Neural progenitor cell (in vitro differentiated cells): ENCODE measurements around the gene CAMK1. TPM values are rescaled to one million over a fixed set of nuclear protein-coding genes. Genes with fewer than 3 reads are reported as not detected.

Source experiments
- DNase-seq: peaks from one replicate; pipeline ENCODE4 v3.0.0-alpha.2; 2016; ENCODE audit warnings: low spot score
- H2AFZ ChIP-seq: fragments of 200-600 bp; sonication (generic); replicated peaks from 2 replicates; pipeline ENCODE4 v1.6.1; 2016; ENCODE audit warnings: antibody characterized with exemption
- H3F3A ChIP-seq: fragments of 200-600 bp; sonication (generic); 2 replicates; pipeline ENCODE4 v1.6.1; 2016; ENCODE audit warnings: antibody characterized with exemption, low read depth
- H3K27ac ChIP-seq: fragments of 200-600 bp; sonication (generic); 2 replicates; pipeline ENCODE4 v1.5.1; 2016; ENCODE audit warnings: mild to moderate bottlenecking
- H3K27me3 ChIP-seq: fragments of 200-600 bp; sonication (generic); 2 replicates; pipeline ENCODE4 v1.6.1; 2016; ENCODE audit warnings: mild to moderate bottlenecking, moderate library complexity
- H3K36me3 ChIP-seq: fragments of 200-600 bp; sonication (generic); 2 replicates; pipeline ENCODE4 v1.5.1; 2016
- H3K4me1 ChIP-seq: fragments of 200-600 bp; sonication (generic); 2 replicates; pipeline ENCODE4 v1.6.1; 2016; ENCODE audit warnings: mixed run types
- H3K4me2 ChIP-seq: fragments of 200-600 bp; sonication (generic); 2 replicates; pipeline ENCODE4 v1.6.1; 2016
- H3K4me3 ChIP-seq: fragments of 200-600 bp; sonication (generic); 2 replicates; pipeline ENCODE4 v1.5.1; 2016
- H3K79me2 ChIP-seq: fragments of 200-600 bp; sonication (generic); 2 replicates; pipeline ENCODE4 v1.6.1; 2016; ENCODE audit warnings: low read depth
- H3K9ac ChIP-seq: fragments of 200-600 bp; sonication (generic); 2 replicates; pipeline ENCODE4 v1.6.1; 2016
- H3K9me3 ChIP-seq: fragments of 200-600 bp; sonication (generic); 2 replicates; pipeline ENCODE4 v1.5.1; 2016; ENCODE audit warnings: low read depth
- H4K20me1 ChIP-seq: fragments of 200-600 bp; sonication (generic); 2 replicates; pipeline ENCODE4 v1.6.1; 2016; ENCODE audit warnings: low read depth
- H3K27ac Mint-ChIP-seq: 3 replicates; pipeline ENCODE4 v1.8.0; 2021; ENCODE audit warnings: mixed read lengths
- H3K27me3 Mint-ChIP-seq: 2 replicates; pipeline ENCODE4 v1.8.0; 2022; ENCODE audit warnings: low read depth, mild to moderate bottlenecking, inconsistent platforms, moderate library complexity, mixed read lengths; ENCODE audit not compliant: insufficient read depth
- H3K36me3 Mint-ChIP-seq: 3 replicates; pipeline ENCODE4 v1.8.0; 2021; ENCODE audit warnings: mixed read lengths
- H3K4me1 Mint-ChIP-seq: 3 replicates; pipeline ENCODE4 v1.8.0; 2021; ENCODE audit warnings: mixed read lengths
- H3K4me3 Mint-ChIP-seq: 3 replicates; pipeline ENCODE4 v1.8.0; 2021; ENCODE audit warnings: mild to moderate bottlenecking, moderate library complexity, mixed read lengths
- H3K9me3 Mint-ChIP-seq: 3 replicates; pipeline ENCODE4 v1.8.0; 2020; ENCODE audit warnings: mixed read lengths
- CTCF ChIP-seq: fragments of 200-600 bp; sonication (generic); IDR thresholded peaks from 2 replicates; pipeline ENCODE4 v1.5.1; 2017; ENCODE audit warnings: antibody characterized with exemption, mild to moderate bottlenecking
- EZH2 ChIP-seq: fragments of 200-600 bp; sonication (generic); IDR thresholded peaks from 2 replicates; pipeline ENCODE4 v1.6.1; 2017; ENCODE audit warnings: antibody characterized with exemption, mild to moderate bottlenecking, moderate library complexity
- EZH2phosphoT487 ChIP-seq: fragments of 200-600 bp; sonication (generic); IDR thresholded peaks from 2 replicates; pipeline ENCODE4 v1.6.1; 2017; ENCODE audit warnings: antibody characterized with exemption
- total RNA-seq: library from RNA; depleted of rRNA; stranded (reverse); fragments of >200 nt; gene quantifications from 2 replicates; pipeline ENCODE4 v1.2.3, GENCODE V29; 2015; ENCODE audit warnings: low replicate concordance

Gene CAMK1
- total RNA-seq, 1 donor from 2014 or later, result 24.9 TPM

- H3K9me3 Mint-ChIP-seq, result no peaks in the 10 kb centered on the region
- Histone ChIP-seq H3F3A (peaks cover 27% of the 10 kb centered on the region), H3K4me2 (no peak overlapping the region), H3K27ac (no peak overlapping the region), H3K79me2 (no peaks in the 10 kb centered on the region), H3K9me3 (no peaks in the 10 kb centered on the region), H3K36me3 (no peaks in the 10 kb centered on the region), H3K4me1 (peaks cover 3% of the 10 kb centered on the region), H3K4me3 (no peak overlapping the region), H3K9ac (no peak overlapping the region), H2AFZ (no peak overlapping the region), H4K20me1 (no peaks in the 10 kb centered on the region), H3K27me3 (peaks cover 4% of the 10 kb centered on the region)
- peaks cover 3% of the 10 kb centered on the region for H3K36me3 Mint-ChIP-seq
- TF ChIP-seq CTCF, result no peak
- no peak for TF ChIP-seq EZH2phosphoT487
- TF ChIP-seq EZH2, result no peak
- H3K27me3 Mint-ChIP-seq, result peaks cover 2% of the 10 kb centered on the region
- H3K27ac Mint-ChIP-seq, result no peak overlapping the region
- H3K4me3 Mint-ChIP-seq, result no peak overlapping the region
- H3K4me1 Mint-ChIP-seq, result peaks cover 16% of the 10 kb centered on the region
- no peak for DNase-seq
Observed at GRCh38 chr3:9767418-9767817, 2.3 kb downstream of the CAMK1 start.

- peaks cover 6% of the 10 kb centered on the region for H3K36me3 Mint-ChIP-seq
Observed at GRCh38 chr3:9765865-9766264, 3.9 kb downstream of the CAMK1 start.

GRCh38 chr3:9762871-9763270 is 6.9 kb downstream of the CAMK1 start:
- Histone ChIP-seq H3K9ac (no peak overlapping the region), H3K9me3 (no peaks in the 10 kb centered on the region), H3K36me3 (no peaks in the 10 kb centered on the region), H4K20me1 (no peaks in the 10 kb centered on the region), H3K4me3 (no peak overlapping the region), H3F3A (peaks cover 17% of the 10 kb centered on the region), H3K4me1 (peaks cover 3% of the 10 kb centered on the region), H2AFZ (no peak overlapping the region), H3K79me2 (no peaks in the 10 kb centered on the region), H3K27me3 (no peaks in the 10 kb centered on the region), H3K4me2 (no peak overlapping the region), H3K27ac (no peak overlapping the region)
- peaks cover 24% of the 10 kb centered on the region for H3K36me3 Mint-ChIP-seq
- H3K4me1 Mint-ChIP-seq, result peaks cover 5% of the 10 kb centered on the region
- H3K27me3 Mint-ChIP-seq, result no peaks in the 10 kb centered on the region
- H3K9me3 Mint-ChIP-seq, result no peaks in the 10 kb centered on the region
- H3K4me3 Mint-ChIP-seq, result no peak overlapping the region
- no peak for TF ChIP-seq EZH2
- TF ChIP-seq EZH2phosphoT487, result no peak
- TF ChIP-seq CTCF, result no peak
- H3K27ac Mint-ChIP-seq, result no peak overlapping the region
- DNase-seq, result no peak

More at GRCh38 chr3:9765865-9766264, 3.9 kb downstream of the CAMK1 start:
- Mint-ChIP-seq H3K27ac (no peak overlapping the region), H3K27me3 (peaks cover 2% of the 10 kb centered on the region), H3K9me3 (no peaks in the 10 kb centered on the region), H3K4me3 (no peak overlapping the region), H3K4me1 (peaks cover 16% of the 10 kb centered on the region)
- peaks cover 3% of the 10 kb centered on the region for H3K4me1 ChIP-seq
- DNase-seq, result no peak
- no peak overlapping the region for H3K27ac ChIP-seq
- TF ChIP-seq CTCF (no peak), EZH2phosphoT487 (no peak), EZH2 (no peak)
- H3K9ac ChIP-seq, result no peak overlapping the region
- H3K4me2 ChIP-seq, result no peak overlapping the region
- no peaks in the 10 kb centered on the region for H4K20me1 ChIP-seq
- H3K9me3 ChIP-seq, result no peaks in the 10 kb centered on the region
- no peaks in the 10 kb centered on the region for H3K79me2 ChIP-seq
- H3K36me3 ChIP-seq, result no peaks in the 10 kb centered on the region
- H3F3A ChIP-seq, result peaks cover 23% of the 10 kb centered on the region
- peaks cover 2% of the 10 kb centered on the region for H3K27me3 ChIP-seq
- H2AFZ ChIP-seq, result no peak overlapping the region
- H3K4me3 ChIP-seq, result no peak overlapping the region
